ENCODE measurements around the gene NXN. TPM values are rescaled to one million over a fixed set of nuclear protein-coding genes. Genes with fewer than 3 reads are reported as not detected.

NXN gene
- total RNA-seq, 1 donor from 2014 or later = 76.4 TPM

DNA sequence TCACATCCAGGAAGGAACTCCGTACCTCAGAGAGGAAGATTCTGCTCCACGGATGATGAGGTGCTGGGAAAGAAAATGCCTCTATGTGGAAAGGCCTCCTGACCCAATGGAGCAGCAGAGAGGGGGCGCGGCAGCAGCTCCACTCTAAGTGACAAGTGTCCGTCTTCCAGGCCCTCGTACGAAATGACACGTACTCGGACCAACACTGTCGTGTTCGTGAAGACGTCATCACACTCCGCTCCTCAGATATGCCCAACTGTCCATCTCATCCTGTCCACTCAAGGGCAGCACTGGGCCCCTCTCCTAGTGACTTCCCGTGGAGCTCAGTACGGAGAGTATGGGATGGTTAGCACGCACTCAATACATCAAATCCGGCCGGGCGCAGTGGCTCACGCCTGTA lies 165.2 kb downstream of the NXN start:
- Mint-ChIP-seq H3K27ac (ENCODE audit: unreplicated experiment) (no peak overlapping the region), H3K27me3 (ENCODE audit: low read depth) (no peaks in the 10 kb centered on the region), H3K4me3 (no peak overlapping the region), H3K4me1 (peaks cover 13% of the 10 kb centered on the region), H3K9me3 (no peaks in the 10 kb centered on the region), H3K36me3 (ENCODE audit: low read depth) (peaks cover 24% of the 10 kb centered on the region)
- DNase-seq (ENCODE audit: low read depth, low spot score) = no peak
- TF ChIP-seq, protein P1, sequence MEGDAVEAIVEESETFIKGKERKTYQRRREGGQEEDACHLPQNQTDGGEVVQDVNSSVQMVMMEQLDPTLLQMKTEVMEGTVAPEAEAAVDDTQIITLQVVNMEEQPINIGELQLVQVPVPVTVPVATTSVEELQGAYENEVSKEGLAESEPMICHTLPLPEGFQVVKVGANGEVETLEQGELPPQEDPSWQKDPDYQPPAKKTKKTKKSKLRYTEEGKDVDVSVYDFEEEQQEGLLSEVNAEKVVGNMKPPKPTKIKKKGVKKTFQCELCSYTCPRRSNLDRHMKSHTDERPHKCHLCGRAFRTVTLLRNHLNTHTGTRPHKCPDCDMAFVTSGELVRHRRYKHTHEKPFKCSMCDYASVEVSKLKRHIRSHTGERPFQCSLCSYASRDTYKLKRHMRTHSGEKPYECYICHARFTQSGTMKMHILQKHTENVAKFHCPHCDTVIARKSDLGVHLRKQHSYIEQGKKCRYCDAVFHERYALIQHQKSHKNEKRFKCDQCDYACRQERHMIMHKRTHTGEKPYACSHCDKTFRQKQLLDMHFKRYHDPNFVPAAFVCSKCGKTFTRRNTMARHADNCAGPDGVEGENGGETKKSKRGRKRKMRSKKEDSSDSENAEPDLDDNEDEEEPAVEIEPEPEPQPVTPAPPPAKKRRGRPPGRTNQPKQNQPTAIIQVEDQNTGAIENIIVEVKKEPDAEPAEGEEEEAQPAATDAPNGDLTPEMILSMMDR (conservative IDR thresholded peaks at IDR 0.05) = no peak

DNA sequence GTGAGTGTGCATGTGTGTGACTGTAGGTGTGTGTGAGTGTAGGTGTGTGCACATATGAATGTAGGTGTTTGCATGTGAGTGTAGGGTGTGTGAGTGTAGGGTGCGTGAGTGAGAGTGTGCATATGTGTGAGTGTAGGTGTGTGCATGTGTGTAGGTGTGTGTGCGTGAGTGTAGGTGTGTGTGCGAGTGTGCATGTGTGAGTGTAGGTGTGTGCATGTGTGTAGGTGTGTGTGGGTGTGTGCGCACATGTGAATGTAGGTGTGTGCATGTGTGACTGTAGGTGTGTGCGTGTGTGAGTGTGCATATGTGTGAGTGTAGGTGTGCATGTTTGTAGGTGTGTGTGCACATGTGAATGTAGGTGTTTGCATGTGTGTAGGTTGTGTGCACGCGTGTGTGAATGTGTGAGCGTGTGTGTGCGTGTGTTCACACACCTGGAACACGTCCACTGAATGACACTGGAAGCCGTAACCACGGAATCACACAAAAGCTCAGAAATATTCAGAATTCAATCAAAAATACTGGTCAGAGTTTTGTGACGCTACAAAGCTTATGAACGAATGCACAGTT lies 166.9 kb downstream of the NXN start:
- peaks cover 24% of the 10 kb centered on the region for H3K36me3 Mint-ChIP-seq (ENCODE audit: low read depth)
- no peak overlapping the region for H3K27ac Mint-ChIP-seq (ENCODE audit: unreplicated experiment)
- no peak for DNase-seq (ENCODE audit: low read depth, low spot score)

DNA sequence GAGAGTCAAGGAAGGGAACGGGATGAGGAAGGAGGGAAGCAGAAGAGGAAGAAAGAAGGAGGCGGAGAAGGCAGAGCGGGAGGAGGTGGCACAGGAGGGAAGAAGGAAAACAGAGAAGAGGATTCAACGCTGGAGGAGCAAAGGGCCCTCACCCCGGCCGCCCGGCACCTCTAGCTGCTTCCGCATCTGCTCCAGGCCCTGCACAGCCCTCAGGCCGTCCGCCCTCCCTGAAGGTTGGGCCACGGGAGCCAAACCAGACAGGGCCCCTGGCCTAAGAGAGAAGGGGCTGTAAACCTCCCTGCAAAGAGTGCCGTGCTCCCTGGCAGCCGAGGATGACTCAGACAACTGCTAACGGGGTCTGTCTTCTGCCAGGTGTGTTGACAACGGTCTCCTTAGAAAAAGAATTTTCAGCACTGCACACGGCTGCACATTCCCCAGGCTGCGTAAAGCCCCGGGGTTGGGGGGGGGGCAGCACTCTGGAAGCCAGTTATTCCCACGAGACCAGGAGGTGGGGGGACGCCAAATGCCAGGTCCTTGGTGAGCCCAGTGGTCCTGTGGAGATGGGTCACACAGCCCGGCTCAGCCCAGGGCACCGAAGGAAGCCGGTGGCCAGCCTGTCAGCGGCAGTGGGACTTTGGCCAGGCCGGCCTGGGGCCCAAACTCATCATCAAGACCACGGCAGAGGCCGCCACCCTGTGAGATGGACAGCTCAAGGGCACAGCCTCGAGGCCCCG lies 168.4 kb downstream of the NXN start:
- Mint-ChIP-seq H3K27me3 (ENCODE audit: low read depth) (no peaks in the 10 kb centered on the region), H3K4me3 (no peak overlapping the region), H3K4me1 (peaks cover 20% of the 10 kb centered on the region), H3K9me3 (no peaks in the 10 kb centered on the region), H3K27ac (ENCODE audit: unreplicated experiment) (peak overlapping the region; percentile 37), H3K36me3 (ENCODE audit: low read depth) (peaks cover 21% of the 10 kb centered on the region)
- TF ChIP-seq, protein P1 (conservative IDR thresholded peaks at IDR 0.05) = no peak
- DNase-seq (ENCODE audit: low read depth, low spot score) = no peak

More for the DNA sequence above, 166.9 kb downstream of the NXN start:
- Mint-ChIP-seq H3K4me3 (no peak overlapping the region), H3K4me1 (peaks cover 13% of the 10 kb centered on the region), H3K9me3 (no peaks in the 10 kb centered on the region), H3K27me3 (ENCODE audit: low read depth) (no peaks in the 10 kb centered on the region)
- TF ChIP-seq, protein P1 (conservative IDR thresholded peaks at IDR 0.05) = no peak

DNA sequence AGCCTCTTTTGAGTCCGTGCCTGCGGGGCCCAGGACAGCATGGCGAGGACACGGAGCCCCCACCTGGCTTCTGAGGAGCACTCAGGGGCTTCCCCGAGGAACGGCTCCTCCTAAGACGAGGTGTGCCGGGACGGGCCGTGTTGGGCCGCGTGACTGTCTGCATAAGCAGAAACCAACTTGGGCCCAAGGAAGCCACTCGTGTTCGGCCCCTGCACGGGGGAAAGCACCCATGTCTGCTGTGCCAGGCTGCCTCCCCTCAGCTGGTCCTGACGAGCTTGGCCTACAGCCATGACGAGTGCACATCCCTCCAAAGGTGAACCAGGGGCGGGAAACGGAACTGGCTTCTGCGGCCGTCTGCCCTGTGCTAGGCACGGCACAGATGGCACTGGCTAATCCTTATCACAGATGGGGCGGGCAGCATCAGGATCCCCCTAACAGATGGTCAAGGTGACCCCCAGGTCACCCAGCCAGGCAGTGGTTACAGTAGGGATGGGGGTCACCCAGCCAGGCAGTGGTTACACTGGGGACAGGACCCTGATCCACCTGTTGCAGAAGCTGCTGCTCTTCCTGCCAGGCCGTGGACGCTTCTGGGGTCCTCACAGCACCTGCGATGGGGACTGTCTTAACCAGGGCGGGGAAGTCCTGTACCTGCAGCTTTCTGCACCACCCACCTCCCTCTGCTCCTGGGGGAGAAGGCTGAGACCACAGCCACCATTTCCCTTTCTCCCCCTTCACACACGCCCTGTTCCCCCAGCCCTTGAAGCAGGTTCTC lies 171.9 kb downstream of the NXN start:
- no peaks in the 10 kb centered on the region for H3K9me3 Mint-ChIP-seq
- no peaks in the 10 kb centered on the region for H3K27me3 Mint-ChIP-seq (ENCODE audit: low read depth)

More for the DNA sequence above, 171.9 kb downstream of the NXN start:
- DNase-seq (ENCODE audit: low read depth, low spot score) = no peak
- Mint-ChIP-seq H3K4me3 (no peak overlapping the region), H3K4me1 (peaks cover 43% of the 10 kb centered on the region), H3K36me3 (ENCODE audit: low read depth) (peaks cover 17% of the 10 kb centered on the region), H3K27ac (ENCODE audit: unreplicated experiment) (no peak overlapping the region)
- TF ChIP-seq, protein P1 (conservative IDR thresholded peaks at IDR 0.05) = no peak

Measured in neural crest cell (in vitro differentiated cells).